NCI-H2107 treated with DMSO at 0.1 percent for 48 hours (cell line): ENCODE data around the gene SMIM38.

ENCODE experiments used
- DNase-seq: peaks from one replicate; lab custom pipeline; 2025; ENCODE audit not compliant: unreplicated experiment; lab: John Stamatoyannopoulos, UW

Gene SMIM38

GRCh38 chr11:69200331-69201065 lies 44.8 kb downstream of the SMIM38 start:
- no peak for DNase-seq

- no peak for DNase-seq
Observed at GRCh38 chr11:69201066-69201365, 45.3 kb downstream of the SMIM38 start.

- no peak for DNase-seq
Observed at GRCh38 chr11:69201764-69202370, 46.1 kb downstream of the SMIM38 start.

- DNase-seq, result no peak
Observed at GRCh38 chr11:69202511-69203221, 46.9 kb downstream of the SMIM38 start.

GRCh38 chr11:69203381-69203780 lies 47.6 kb downstream of the SMIM38 start:
- DNase-seq, result no peak

GRCh38 chr11:69203901-69204245 lies 48.1 kb downstream of the SMIM38 start:
- no peak for DNase-seq

- DNase-seq, result no peak
Observed at GRCh38 chr11:69204246-69204940, 48.7 kb downstream of the SMIM38 start.

- no peak for DNase-seq
Observed at GRCh38 chr11:69204941-69205742, 49.4 kb downstream of the SMIM38 start.
